K562 (cell line): ENCODE results near the gene EZH2. TPM values are rescaled to one million over a fixed set of nuclear protein-coding genes. Genes with fewer than 3 reads are reported as not detected.

Experiments used
- ATAC-seq: fragments of 200-7000 bp; cut with Tn5 transposase; 3 replicates; pipeline ENCODE4 v1.9.1; 2020; ENCODE audit warnings: moderate library complexity
- BruUV-seq: library from RNA; stranded (reverse); fragments of 400-500 nt; replicated peaks from 2 replicates; lab custom pipeline; 2021; lab: Mats Ljungman, UMichigan
- CTCF ChIA-PET: fragments of 300-600 bp; formaldehyde crosslinking; extraction: SDS; loops from one replicate; lab custom pipeline; 2021; ENCODE audit warnings: low intra/inter-chr PET ratio; lab: Yijun Ruan, JAX
- POLR2A ChIA-PET: fragments of 300-600, 350-650 bp; sonication (Branson Sonifier 250); formaldehyde crosslinking; extraction: SDS; loops from one replicate; lab custom pipeline; 2021; ENCODE audit warnings: antibody characterized with exemption, inconsistent platforms; lab: Yijun Ruan, JAX
- DNase-seq, 4 experiments: peaks; one replicate each; pipeline versions ENCODE4 v3.0.0 to v3.0.0-alpha.2; 2011 to 2018; ENCODE audit warnings: low spot score in 3 of 4, mixed read lengths in 3 of 4; ENCODE audit errors: extremely low read depth in 1 of 4
- FAIRE-seq: peaks from 2 replicates; lab custom pipeline; 2011; peaks lifted over from hg19 to GRCh38; lab: Jason Lieb, UNC
- H2AFZ ChIP-seq: 2 replicates; pipeline ENCODE4 v1.6.0; 2011; ENCODE audit warnings: low read depth, low read length, control low read depth, inconsistent platforms
- H3K27ac ChIP-seq: fragments of 200-600 bp; 3 replicates; pipeline ENCODE4 v1.8.0; 2011; ENCODE audit warnings: low read depth, mild to moderate bottlenecking, control low read depth, inconsistent platforms, low read length, moderate library complexity, mixed read lengths; ENCODE audit errors: extremely low read depth
- H3K27me3 ChIP-seq, 2 experiments: fragments of 300-600 bp in 1 of 2; 2 replicates in 1 of 2; 3 replicates in 1 of 2; pipeline versions ENCODE4 v1.6.0 to v1.8.0; 2011; ENCODE audit warnings: inconsistent platforms in 2 of 2, low read length in 2 of 2, mild to moderate bottlenecking in 1 of 2, mixed read lengths in 1 of 2, moderate library complexity in 1 of 2; ENCODE audit not compliant: control insufficient read depth in 2 of 2, insufficient read depth in 2 of 2
- H3K36me3 ChIP-seq: fragments of 300-600 bp; 3 replicates; pipeline ENCODE4 v1.8.0; 2011; ENCODE audit warnings: mild to moderate bottlenecking, low read length, inconsistent platforms; ENCODE audit not compliant: control insufficient read depth, insufficient read depth
- H3K4me1 ChIP-seq, 2 experiments: fragments of 200-600 bp in 1 of 2; replicated peaks in 1 of 2; 2 replicates in 1 of 2; 3 replicates in 1 of 2; pipeline versions ENCODE4 v1.5.1 to v1.8.0; 2011; ENCODE audit warnings: inconsistent platforms in 2 of 2, low read length in 2 of 2, mild to moderate bottlenecking in 1 of 2, mixed read lengths in 1 of 2, moderate library complexity in 1 of 2; ENCODE audit not compliant: control insufficient read depth in 2 of 2, insufficient read depth in 2 of 2
- H3K4me2 ChIP-seq: 2 replicates; pipeline ENCODE4 v1.6.1; 2011; ENCODE audit warnings: low read length, control low read depth, inconsistent platforms, mixed read lengths; ENCODE audit not compliant: insufficient read depth
- H3K4me3 ChIP-seq: fragments of 200-600 bp; sonication (generic), shearing (Covaris generic); 2 replicates; pipeline ENCODE4 v1.5.1; 2016; ENCODE audit warnings: control low read depth, inconsistent platforms
- H3K79me2 ChIP-seq: fragments of 200-600 bp; 3 replicates; pipeline ENCODE4 v1.8.0; 2011; ENCODE audit warnings: low read length, inconsistent platforms; ENCODE audit not compliant: control insufficient read depth, insufficient read depth
- H3K9ac ChIP-seq, 2 experiments: 2 replicates each; pipeline versions ENCODE4 v1.6.0 to v1.6.1; 2011; ENCODE audit warnings: low read depth in 2 of 2, low read length in 2 of 2, control low read depth in 1 of 2, inconsistent platforms in 1 of 2, mild to moderate bottlenecking in 1 of 2, mixed read lengths in 1 of 2; ENCODE audit not compliant: insufficient read depth in 1 of 2
- H3K9me1 ChIP-seq: one replicate; pipeline ENCODE4 v1.6.0; 2011; ENCODE audit warnings: inconsistent platforms, mild to moderate bottlenecking, low read length, moderate library complexity; ENCODE audit not compliant: control insufficient read depth, insufficient read depth
- H3K9me3 ChIP-seq: replicated peaks from 2 replicates; pipeline ENCODE4 v1.5.1; 2011; ENCODE audit warnings: low read depth, low read length, inconsistent platforms; ENCODE audit not compliant: control insufficient read depth, insufficient read depth
- H4K20me1 ChIP-seq: replicated peaks from 2 replicates; pipeline ENCODE4 v1.6.1; 2011; ENCODE audit warnings: low read length, inconsistent platforms, mixed read lengths; ENCODE audit not compliant: control insufficient read depth, insufficient read depth
- DPF2 ChIP-seq: fragments of 450-650 bp; IDR thresholded peaks from 2 replicates; pipeline ENCODE4 v1.6.1; 2016
- ETS2 ChIP-seq: IDR thresholded peaks from 2 replicates; pipeline ENCODE4 v1.6.1; 2016; ENCODE audit warnings: borderline replicate concordance, missing genetic modification characterization, mild to moderate bottlenecking, moderate library complexity, missing compliant biosample characterization; ENCODE audit not compliant: poor library complexity, severe bottlenecking
- KAT7 ChIP-seq: sonication (generic); formaldehyde crosslinking; IDR thresholded peaks from 2 replicates; pipeline ENCODE4 v1.8.0; 2022; ENCODE audit warnings: missing genetic modification reagents, mild to moderate bottlenecking, borderline replicate concordance
- MAX ChIP-seq: sonication (generic); formaldehyde crosslinking; IDR thresholded peaks from 2 replicates; pipeline ENCODE4 v1.9.0; 2022; ENCODE audit warnings: mild to moderate bottlenecking, missing genetic modification reagents
- MCM2 ChIP-seq: fragments of 450-650 bp; IDR thresholded peaks from 2 replicates; pipeline ENCODE4 v1.6.1; 2017; ENCODE audit warnings: low read depth, mild to moderate bottlenecking
- MEIS2 ChIP-seq: fragments of 450-650 bp; IDR thresholded peaks from 2 replicates; pipeline ENCODE4 v1.6.1; 2014; ENCODE audit warnings: mild to moderate bottlenecking; ENCODE audit not compliant: partially characterized antibody
- NFE2L1 ChIP-seq: fragments of 450-650 bp; IDR thresholded peaks from 2 replicates; pipeline ENCODE4 v1.6.1; 2016; ENCODE audit warnings: missing genetic modification characterization, low read depth, mild to moderate bottlenecking, missing compliant biosample characterization, moderate library complexity, borderline replicate concordance
- RBM17 ChIP-seq: fragments of 200-400 bp; formaldehyde crosslinking; IDR thresholded peaks from 2 replicates; pipeline ENCODE4 v1.6.1; 2017; ENCODE audit warnings: low read depth, mild to moderate bottlenecking, low read length, borderline replicate concordance
- SRSF7 ChIP-seq: fragments of 200-400 bp; formaldehyde crosslinking; optimal IDR thresholded peaks from 2 replicates; pipeline ENCODE3; 2017; ENCODE audit warnings: mild to moderate bottlenecking, low read depth, low read length
- THRAP3 ChIP-seq: fragments of 450-650 bp; IDR thresholded peaks from 2 replicates; pipeline ENCODE4 v1.6.1; 2016; ENCODE audit warnings: mild to moderate bottlenecking, inconsistent platforms, borderline replicate concordance
- TSHZ1 ChIP-seq: fragments of 250-450 bp; sonication (Bioruptor Pico); IDR thresholded peaks from 2 replicates; pipeline ENCODE4 v1.4.0; 2020; ENCODE audit warnings: mild to moderate bottlenecking, moderate library complexity
- WGBS: fragments of 100-300 bp; shearing (Covaris generic); methylation state at CpG from one replicate; pipeline ENCODE4 v1.1.6; 2016; ENCODE audit warnings: low coverage, mixed read lengths; ENCODE audit not compliant: insufficient coverage; ENCODE audit errors: missing lambda C conversion rate; 5-methylcytosine and 5-hydroxymethylcytosine counted together
- in situ Hi-C: fragments of 300-500 bp; cut with MboI; formaldehyde crosslinking; loops from 4 replicates; pipeline ENCODE4 v1.15.0; 2018; ENCODE audit warnings: inconsistent platforms, mixed read lengths
- intact Hi-C: fragments of 100-400 bp; cut with micrococcal nuclease; formaldehyde crosslinking; loops from 2 replicates; pipeline ENCODE4 v1.14.2; 2022
- polyA plus RNA-seq, 8 experiments: library from polyadenylated mRNA; depleted of rRNA in 4 of 8; stranded (reverse) in 5 of 8; unstranded in 3 of 8; fragments of >200 nt; fragmentation: Nextera tagmentation in 2 of 8; fragmentation: Illumina TruSeq in 1 of 8; extraction: Ambion mirVana in 2 of 8; extraction: Trizol in 1 of 8; gene quantifications; 2 replicates each; pipeline versions ENCODE4 v1.2.1 to v1.2.3, GENCODE V29; 2011 to 2014; ENCODE audit warnings: inconsistent platforms in 1 of 8, missing spikeins in 1 of 8
- total RNA-seq, 7 experiments: library from RNA; depleted of rRNA in 6 of 7; stranded (reverse); fragments of >200 nt in 6 of 7; fragmentation: Illumina TruSeq in 2 of 7; extraction: Trizol in 2 of 7; gene quantifications; 2 replicates each; pipeline versions ENCODE4 v1.2.1 to v1.2.3, GENCODE V29; 2011 to 2021; ENCODE audit warnings: low replicate concordance in 1 of 7

EZH2 gene
- total and polyA plus RNA-seq, 9 of the 15 experiments (the other 6 are each of a cell fraction or from before 2014, with no cell fraction given) = 48.7 to 175 (median 98.6) TPM

GRCh38 chr7:148911626-148912025 lies 27.5 kb upstream of the EZH2 start:
- Histone ChIP-seq H2AFZ (no peak overlapping the region), H3K79me2 (no peaks in the 10 kb centered on the region), H3K4me3 (no peak overlapping the region), H4K20me1 (peaks cover 7% of the 10 kb centered on the region), H3K27me3 (peaks cover 34 to 54% of the 10 kb centered on the region in 2 experiments), H3K27ac (no peak overlapping the region), H3K9me1 (no peaks in the 10 kb centered on the region), H3K4me2 (no peak overlapping the region), H3K36me3 (no peaks in the 10 kb centered on the region)
- DNase-seq (no peak), FAIRE-seq (no peak)
- in situ Hi-C loops = no loop called here
- CTCF ChIA-PET = no interaction called here
- no TSS peak for BruUV-seq
- 13% methylated on average over 1 of the region's 1 CpG for WGBS
- no peak for TF ChIP-seq DPF2
- TF ChIP-seq, all 486 proteins: peak for 0
- no peak; the same call in 2 of the 3 replicates for ATAC-seq
- Histone ChIP-seq H3K9me3 (no peaks in the 10 kb centered on the region), H3K4me1 (peaks cover 7 to 10% of the 10 kb centered on the region in 2 experiments), H3K9ac (no peak overlapping the region)
- POLR2A ChIA-PET = interaction anchor here (0.7 to 3.5 kb wide), 4 partner anchors 8 to 25 kb away, joined by 3 to 19 read pairs (median 6); no protein-coding TSS in a partner anchor
- intact Hi-C loops = no loop called here

GRCh38 chr7:148909568-148909967 lies 25.5 kb upstream of the EZH2 start:
- H3K9ac ChIP-seq = no peak overlapping the region
- H3K79me2 ChIP-seq = no peaks in the 10 kb centered on the region
- H3K4me2 ChIP-seq = no peak overlapping the region
- intact Hi-C loops (no loop called here), in situ Hi-C loops (no loop called here)
- ChIA-PET CTCF (no interaction called here), POLR2A (interaction anchor here (1.0 to 1.7 kb wide), 4 partner anchors 22 to 33 kb away, joined by 3 to 5 read pairs (median 4); no protein-coding TSS in a partner anchor)
- WGBS = 12% methylated on average over 5 of the region's 5 CpGs
- no peak overlapping the region for H3K27ac ChIP-seq
- peaks cover 6 to 7% of the 10 kb centered on the region in 2 experiments for H3K4me1 ChIP-seq
- no peak for DNase-seq
- no peaks in the 10 kb centered on the region for H3K36me3 ChIP-seq
- BruUV-seq = no TSS peak
- H3K27me3 ChIP-seq = peaks cover 34 to 56% of the 10 kb centered on the region in 2 experiments
- H3K4me3 ChIP-seq = no peak overlapping the region
- H4K20me1 ChIP-seq = peaks cover 7% of the 10 kb centered on the region
- no peak overlapping the region for H2AFZ ChIP-seq
- H3K9me1 ChIP-seq = no peaks in the 10 kb centered on the region
- no peak for FAIRE-seq
- H3K9me3 ChIP-seq = no peaks in the 10 kb centered on the region
- no peak for ATAC-seq
- TF ChIP-seq NFE2L1 (tag) = no peak
- no peak for TF ChIP-seq TSHZ1 (CRISPR knock-in tag)
- TF ChIP-seq ETS2 (tag) = no peak
- TF ChIP-seq RBM17 = no peak
- no peak for TF ChIP-seq MAX (CRISPR knock-in tag)
- TF ChIP-seq SRSF7 = no peak
- TF ChIP-seq KAT7 (CRISPR knock-in tag) = no peak
- no peak for TF ChIP-seq MCM2
- TF ChIP-seq THRAP3 = no peak
- peak; percentile 14 for TF ChIP-seq MEIS2
